Sigmoid colon (tissue), 7 donors: Measurements from ENCODE around the gene EIF3D. TPM values are rescaled to one million over a fixed set of nuclear protein-coding genes. Genes with fewer than 3 reads are reported as not detected.

ENCODE experiments used
- DNase-seq: peaks from one replicate; pipeline ENCODE4 v3.0.0-alpha.2; 2019
- H3K27ac ChIP-seq, 4 donors: fragments of 200-600 bp; sonication (generic); one replicate each; pipeline ENCODE4 v1.5.1; 2016 to 2019; ENCODE audit warnings: mild to moderate bottlenecking in 1 of 4
- H3K27me3 ChIP-seq, 3 donors: fragments of 200-600 bp; sonication (generic); one replicate each; pipeline ENCODE4 v1.5.1; 2019; ENCODE audit warnings: mild to moderate bottlenecking in 1 of 3
- H3K36me3 ChIP-seq, 4 donors: fragments of 200-600 bp; sonication (generic); one replicate each; pipeline ENCODE4 v1.5.1; 2016 to 2019
- H3K4me1 ChIP-seq, 4 donors: fragments of 200-600 bp; sonication (generic); one replicate each; pipeline ENCODE4 v1.5.1; 2017 to 2019
- H3K4me3 ChIP-seq, 4 donors: fragments of 200-600 bp; sonication (generic); one replicate each; pipeline ENCODE4 v1.5.1; 2017 to 2019; ENCODE audit warnings: mild to moderate bottlenecking in 2 of 4, moderate library complexity in 1 of 4
- H3K9me3 ChIP-seq, 4 donors: fragments of 200-600 bp in 3 of 4; sonication (generic) in 3 of 4; one replicate each; pipeline versions ENCODE4 v1.5.1 to v1.6.1; 2013 to 2019
- EP300 ChIP-seq, 4 donors: sonication (generic); formaldehyde crosslinking; IDR thresholded peaks; one replicate each; pipeline ENCODE4 v1.6.1; 2017; ENCODE audit warnings: antibody characterized with exemption in 4 of 4
- POLR2A ChIP-seq, 2 donors: fragments of 450-650 bp; IDR thresholded peaks; one replicate each; pipeline ENCODE4 v1.6.1; 2016; ENCODE audit warnings: antibody characterized with exemption in 2 of 2, mild to moderate bottlenecking in 2 of 2, moderate library complexity in 2 of 2
- POLR2AphosphoS5 ChIP-seq, 4 donors: sonication (generic); formaldehyde crosslinking; IDR thresholded peaks; one replicate each; pipeline ENCODE4 v1.6.1; 2017; ENCODE audit warnings: antibody characterized with exemption in 4 of 4
- WGBS, 2 donors: extraction: QIAGEN DNeasy Blood & Tissue Kit; methylation state at CpG; one replicate each; pipeline ENCODE4 v1.1.7; 2013; 5-methylcytosine and 5-hydroxymethylcytosine counted together
- intact Hi-C: fragments of 100-400 bp; cut with DNase I; formaldehyde crosslinking; loops from one replicate; pipeline ENCODE4 v1.15.1; 2023
- polyA plus RNA-seq, 3 donors: library from polyadenylated mRNA; stranded (reverse); fragments of 200-250 nt; gene quantifications; one replicate each; pipeline ENCODE4 v1.2.3, GENCODE V29; 2013
- total RNA-seq, 4 donors: library from RNA; depleted of rRNA; stranded (reverse); fragments of >200 nt; gene quantifications; one replicate each; pipeline ENCODE4 v1.1.0, GENCODE V29; 2016
- TF ChIP-seq, protein P1 (sequence below), 4 experiments: fragments of 450-650 bp in 3 of 4; fragments of 200-600 bp in 1 of 4; IDR thresholded peaks; one replicate each; pipeline ENCODE4 v1.5.1; 2016 to 2019; ENCODE audit warnings: antibody characterized with exemption in 4 of 4, mild to moderate bottlenecking in 3 of 4, moderate library complexity in 2 of 4
- donor health status: healthy with polysubstance abuse.
- donor health status: Bipolar disorder and iron deficiency.
- donor health status: healthy.

EIF3D gene
- total and polyA plus RNA-seq, 7 donors = 130 to 376 (median 260) TPM

DNA sequence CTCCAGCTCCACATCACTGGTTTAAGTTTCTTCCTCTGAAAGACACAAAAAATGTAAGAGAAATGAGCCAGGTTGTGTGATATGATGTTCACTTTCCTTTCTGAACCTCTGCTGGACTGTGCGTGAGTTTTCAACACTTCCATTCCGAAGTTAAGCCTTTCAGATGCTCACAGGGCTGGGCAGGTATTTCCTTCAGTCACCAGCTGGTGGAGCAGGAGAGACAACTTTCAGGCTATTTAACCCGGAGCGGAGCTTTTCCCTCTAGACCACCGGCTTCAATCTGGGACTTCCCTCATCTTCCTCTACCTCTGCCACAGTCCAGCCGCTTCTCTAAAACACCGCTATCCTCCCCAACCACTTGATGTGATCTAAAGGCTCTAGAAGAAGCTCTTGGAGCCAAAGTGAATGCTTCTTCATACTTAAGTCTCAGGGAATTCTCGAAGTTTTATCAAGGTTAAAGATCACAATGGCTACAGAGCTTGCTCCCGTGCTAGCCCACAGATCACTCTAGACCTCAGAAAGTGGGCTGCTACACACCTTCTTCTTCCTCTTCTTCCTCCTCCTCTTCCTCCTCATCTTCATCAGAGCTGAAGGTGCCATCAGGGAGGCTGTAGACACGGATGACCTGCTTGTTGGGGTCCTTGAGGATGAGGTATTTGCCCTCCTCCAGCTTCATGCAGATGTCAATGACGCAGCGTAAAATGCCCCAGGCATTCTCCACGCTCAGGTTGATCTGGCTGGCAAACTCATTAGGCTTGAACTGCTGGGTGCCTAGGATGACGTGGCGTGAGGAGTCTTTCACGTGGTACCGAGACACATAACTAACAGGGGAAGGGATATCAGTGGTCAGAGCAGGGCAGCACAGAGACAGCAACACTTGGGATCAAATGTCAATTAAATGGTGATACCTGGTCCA lies 17.7 kb downstream of the EIF3D start:
- H3K36me3 ChIP-seq = peaks cover 22 to 59% (median 49%) of the 10 kb centered on the region in 4 donors
- H3K27ac ChIP-seq = peak overlapping the region; percentile 33 to 60 (median 46)
- 70 to 71% methylated on average over 17 of the region's 17 CpGs for WGBS, 2 donors
- no peaks in the 10 kb centered on the region for H3K9me3 ChIP-seq
- TF ChIP-seq POLR2AphosphoS5 (IDR thresholded peaks at IDR 0.05) (peak in 1 of 4 donors; percentile 4), POLR2A (IDR thresholded peaks at IDR 0.05) (no peak), EP300 (IDR thresholded peaks at IDR 0.05) (no peak)
- TF ChIP-seq, protein P1, sequence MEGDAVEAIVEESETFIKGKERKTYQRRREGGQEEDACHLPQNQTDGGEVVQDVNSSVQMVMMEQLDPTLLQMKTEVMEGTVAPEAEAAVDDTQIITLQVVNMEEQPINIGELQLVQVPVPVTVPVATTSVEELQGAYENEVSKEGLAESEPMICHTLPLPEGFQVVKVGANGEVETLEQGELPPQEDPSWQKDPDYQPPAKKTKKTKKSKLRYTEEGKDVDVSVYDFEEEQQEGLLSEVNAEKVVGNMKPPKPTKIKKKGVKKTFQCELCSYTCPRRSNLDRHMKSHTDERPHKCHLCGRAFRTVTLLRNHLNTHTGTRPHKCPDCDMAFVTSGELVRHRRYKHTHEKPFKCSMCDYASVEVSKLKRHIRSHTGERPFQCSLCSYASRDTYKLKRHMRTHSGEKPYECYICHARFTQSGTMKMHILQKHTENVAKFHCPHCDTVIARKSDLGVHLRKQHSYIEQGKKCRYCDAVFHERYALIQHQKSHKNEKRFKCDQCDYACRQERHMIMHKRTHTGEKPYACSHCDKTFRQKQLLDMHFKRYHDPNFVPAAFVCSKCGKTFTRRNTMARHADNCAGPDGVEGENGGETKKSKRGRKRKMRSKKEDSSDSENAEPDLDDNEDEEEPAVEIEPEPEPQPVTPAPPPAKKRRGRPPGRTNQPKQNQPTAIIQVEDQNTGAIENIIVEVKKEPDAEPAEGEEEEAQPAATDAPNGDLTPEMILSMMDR (IDR thresholded peaks at IDR 0.05) = peak; percentile 35 to 62 (median 42)
- DNase-seq = no peak
- intact Hi-C loops = no loop called here
- H3K27me3 ChIP-seq = no peaks in the 10 kb centered on the region
- no peak overlapping the region for H3K4me3 ChIP-seq
- peaks cover 0 to 23% (median 14%) of the 10 kb centered on the region in 4 donors for H3K4me1 ChIP-seq

DNA sequence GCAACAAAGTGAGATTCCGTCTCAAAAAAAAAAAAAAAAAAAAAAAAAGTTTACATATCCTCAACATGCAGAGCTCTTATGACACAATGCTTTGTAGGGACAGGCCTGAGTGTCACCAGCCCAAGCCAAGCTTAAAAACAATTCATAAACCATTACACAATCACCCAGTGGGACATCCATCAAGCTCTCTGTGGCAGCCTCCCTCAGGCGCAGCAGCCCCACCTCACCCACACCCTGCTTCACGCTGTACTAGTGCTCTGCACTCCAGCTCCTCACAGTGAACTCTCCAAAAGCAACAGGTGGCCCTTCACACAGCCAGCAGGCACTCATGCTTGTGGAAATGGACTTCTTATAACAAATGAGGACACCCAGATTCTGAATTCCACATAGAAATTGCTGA lies 18.6 kb downstream of the EIF3D start:
- H3K27ac ChIP-seq = peak overlapping the region; percentile 33 to 60 (median 46)
- intact Hi-C loops = no loop called here

DNA sequence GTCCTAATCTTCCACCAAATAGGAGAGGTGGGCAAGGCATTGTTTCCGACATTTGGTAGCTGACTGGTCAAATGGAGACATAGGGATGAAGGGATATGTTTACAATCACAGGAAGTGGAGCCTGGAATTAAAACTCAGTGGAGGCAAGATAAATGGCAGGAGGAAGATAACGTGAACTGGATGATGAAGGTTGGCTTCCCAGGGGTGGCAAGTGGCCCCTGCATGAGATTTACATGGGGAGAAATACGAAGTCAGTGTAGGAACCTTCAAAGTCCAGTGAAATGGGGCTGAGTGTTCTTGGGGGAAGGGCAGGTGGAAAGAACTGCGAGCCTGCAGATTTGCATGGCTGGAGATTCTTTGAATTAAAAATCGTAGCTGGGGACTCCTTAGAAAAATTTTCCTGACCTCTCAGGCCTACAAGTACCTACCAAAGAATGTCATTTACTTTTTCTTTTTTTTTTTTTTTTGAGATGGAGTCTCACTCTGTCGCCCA lies 21.4 kb downstream of the EIF3D start:
- TF ChIP-seq POLR2AphosphoS5 (IDR thresholded peaks at IDR 0.05) = no peak
- TF ChIP-seq POLR2A (IDR thresholded peaks at IDR 0.05) = no peak
- TF ChIP-seq, protein P1 (IDR thresholded peaks at IDR 0.05) = no peak
- no peak for TF ChIP-seq EP300 (IDR thresholded peaks at IDR 0.05)
- no peaks in the 10 kb centered on the region for H3K27me3 ChIP-seq
- peak overlapping the region in 3 of 4 donors; percentile 55 to 61 (median 55) for H3K4me3 ChIP-seq
- DNase-seq = no peak
- H3K4me1 ChIP-seq = peaks cover 0 to 29% (median 20%) of the 10 kb centered on the region in 4 donors
- 90 to 94% methylated on average over 6 of the region's 6 CpGs for WGBS, 2 donors
- intact Hi-C loops = no loop called here
- H3K27ac ChIP-seq = peak overlapping the region; percentile 82 to 86 (median 82)
- no peaks in the 10 kb centered on the region for H3K9me3 ChIP-seq
- peaks cover 0 to 23% (median 15%) of the 10 kb centered on the region in 4 donors for H3K36me3 ChIP-seq

More for the DNA sequence above, 18.6 kb downstream of the EIF3D start:
- Histone ChIP-seq H3K4me1 (peaks cover 0 to 29% (median 18%) of the 10 kb centered on the region in 4 donors), H3K9me3 (no peaks in the 10 kb centered on the region), H3K4me3 (no peak overlapping the region), H3K36me3 (peaks cover 13 to 51% (median 41%) of the 10 kb centered on the region in 4 donors), H3K27me3 (no peaks in the 10 kb centered on the region)
- TF ChIP-seq EP300 (IDR thresholded peaks at IDR 0.05) = no peak
- TF ChIP-seq POLR2AphosphoS5 (IDR thresholded peaks at IDR 0.05) = no peak
- TF ChIP-seq, protein P1 (IDR thresholded peaks at IDR 0.05) = no peak
- TF ChIP-seq POLR2A (IDR thresholded peaks at IDR 0.05) = no peak
- peak; percentile 82 for DNase-seq
- 72 to 90% methylated on average over 3 of the region's 3 CpGs for WGBS, 2 donors

DNA sequence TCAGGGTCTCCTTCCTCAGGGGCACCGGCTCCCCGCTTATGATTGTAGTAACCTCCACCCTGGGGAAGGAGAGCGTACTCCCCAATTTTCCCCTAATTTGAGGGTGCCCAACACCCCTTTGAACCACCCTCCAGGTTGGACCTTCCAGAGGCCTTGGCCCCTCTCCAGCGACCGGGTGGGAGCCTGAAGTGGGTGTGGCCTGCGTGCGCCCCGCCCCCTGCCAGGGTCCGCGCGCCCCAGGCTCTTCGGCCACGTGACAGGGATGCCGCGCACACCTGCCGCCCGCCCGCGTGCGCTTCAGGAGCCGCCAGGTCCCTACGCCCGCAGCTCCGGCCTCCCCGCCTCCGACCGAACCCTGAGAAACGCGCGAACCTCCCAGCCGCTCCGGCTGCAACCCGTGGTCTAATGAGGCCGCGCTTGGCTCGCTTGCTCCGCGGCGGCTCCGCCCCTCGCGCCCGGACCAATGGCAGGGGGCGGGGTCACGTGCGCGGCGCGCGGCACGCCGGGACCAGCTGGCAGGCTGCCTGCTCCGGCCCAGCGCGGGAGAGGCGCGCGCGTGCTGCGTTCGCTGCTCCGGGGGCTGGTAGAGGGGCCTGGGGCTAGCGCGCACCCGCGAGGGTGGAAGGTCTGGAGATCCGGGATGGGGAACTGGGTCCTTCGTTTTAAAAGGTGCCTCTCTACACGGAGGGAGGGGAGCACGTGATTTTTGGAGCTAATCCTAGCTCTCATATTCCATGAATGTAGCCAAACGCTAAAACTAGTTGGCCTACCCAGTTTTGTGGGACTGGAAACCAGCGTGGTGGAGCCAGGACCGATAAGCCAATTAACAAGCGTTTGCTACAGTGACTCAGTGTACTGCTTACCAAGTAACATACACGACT lies 22.1 kb downstream of the EIF3D start, which contains the start of gene FOXRED2:
TSS of gene FOXRED2 (minus strand) at position 404 of the 881 bp plus-strand sequence. CDS start 618 bp downstream, outside the sequence.
- peaks cover 0 to 29% (median 20%) of the 10 kb centered on the region in 4 donors for H3K4me1 ChIP-seq
- intact Hi-C loops = no loop called here
- peaks cover 0 to 16% (median 9%) of the 10 kb centered on the region in 4 donors for H3K36me3 ChIP-seq
- no peaks in the 10 kb centered on the region for H3K9me3 ChIP-seq
- TF ChIP-seq EP300 (IDR thresholded peaks at IDR 0.05) (no peak), POLR2AphosphoS5 (IDR thresholded peaks at IDR 0.05) (peak; percentile 79 to 94 (median 88)), POLR2A (IDR thresholded peaks at IDR 0.05) (peak; percentile 8 to 16)
- TF ChIP-seq, protein P1 (IDR thresholded peaks at IDR 0.05) = no peak
- H3K27ac ChIP-seq = peak within 1 kb of the TSS; percentile 82 to 86 (median 82)
- no peaks in the 10 kb centered on the region for H3K27me3 ChIP-seq
- DNase-seq = peak; percentile 95
- peak within 1 kb of the TSS; percentile 36 to 61 (median 55) for H3K4me3 ChIP-seq
- 6% methylated on average over 75 of the region's 75 CpGs for WGBS, 2 donors
